NCI-H510A treated with DMSO at 0.1 percent for 48 hours (cell line): Measurements from ENCODE around the gene ARSH.
A peak's percentile ranks its signal among the peaks of the same experiment; 100 is the strongest.
"Not testable (repeated sequence)": the region's sequence is repeated elsewhere in the genome, so short reads cannot be mapped to it uniquely, and the experiment has no call there.

Experiments
- DNase-seq: peaks from one replicate; lab custom pipeline; 2025; lab: John Stamatoyannopoulos, UW

ARSH gene

GRCh38 chrX:3006495-3006894 is at the start of gene ARSH:
Gene ARSH, plus strand, starts transcription at chrX:3006546. Its CDS starts 67 bp downstream, at chrX:3006613.
- no peak for DNase-seq

GRCh38 chrX:2958199-2958598 is 48.1 kb upstream of the ARSH start:
- DNase-seq = no peak

- DNase-seq = no peak
These were observed 45.4 kb upstream of the ARSH start for GRCh38 chrX:2960861-2961515.

GRCh38 chrX:2962381-2962780 is 44.0 kb upstream of the ARSH start:
- no peak for DNase-seq

GRCh38 chrX:2963449-2963848 is 42.9 kb upstream of the ARSH start:
- not testable (repeated sequence) for DNase-seq

GRCh38 chrX:2963992-2964794 is 42.2 kb upstream of the ARSH start:
- DNase-seq = not testable (repeated sequence)

GRCh38 chrX:2965965-2966364 is 40.4 kb upstream of the ARSH start:
- no peak for DNase-seq

- DNase-seq = no peak
These were observed 39.3 kb upstream of the ARSH start for GRCh38 chrX:2967012-2967411.

GRCh38 chrX:2967584-2967983 is 38.8 kb upstream of the ARSH start:
- DNase-seq = no peak

- no peak for DNase-seq
These were observed 38.1 kb upstream of the ARSH start for GRCh38 chrX:2967998-2968909.

GRCh38 chrX:2969021-2969420 is 37.3 kb upstream of the ARSH start:
- DNase-seq = no peak

GRCh38 chrX:2972391-2972790 is 34.0 kb upstream of the ARSH start:
- DNase-seq = no peak

- no peak for DNase-seq
These were observed 31.4 kb upstream of the ARSH start for GRCh38 chrX:2974961-2975360.

GRCh38 chrX:2978639-2979038 is 27.7 kb upstream of the ARSH start:
- not testable (repeated sequence) for DNase-seq

- DNase-seq = no peak
These were observed 22.0 kb upstream of the ARSH start for GRCh38 chrX:2984342-2984741.

- no peak for DNase-seq
These were observed 16.8 kb upstream of the ARSH start for GRCh38 chrX:2989565-2989964.

GRCh38 chrX:3010532-3010931 is 4.2 kb downstream of the ARSH start:
- DNase-seq = no peak

- no peak for DNase-seq
These were observed 11.1 kb downstream of the ARSH start for GRCh38 chrX:3017492-3017891.

GRCh38 chrX:3024176-3024575 is 17.8 kb downstream of the ARSH start:
- DNase-seq = no peak

- DNase-seq = peak; percentile 28
These were observed 19.9 kb downstream of the ARSH start for GRCh38 chrX:3026074-3026815.

GRCh38 chrX:3029129-3029528 is 22.8 kb downstream of the ARSH start:
- DNase-seq = no peak

GRCh38 chrX:3037218-3037617 is 30.9 kb downstream of the ARSH start:
- no peak for DNase-seq
